Esophagus mucosa (tissue), 1 donor: Measurements from ENCODE around the gene BEND7. TPM values are rescaled to one million over a fixed set of nuclear protein-coding genes. Genes with fewer than 3 reads are reported as not detected.
"Not testable (repeated sequence)": the region's sequence is repeated elsewhere in the genome, so short reads cannot be mapped to it uniquely, and the experiment has no call there.

Experiments
- ATAC-seq: fragments of 200-7000 bp; cut with Tn5 transposase; one replicate; pipeline ENCODE4 v1.9.1; 2020
- total RNA-seq: library from RNA; stranded (reverse); gene quantifications from one replicate; pipeline ENCODE4 v1.2.4, GENCODE V29; 2023
- donor health status: DM: yes; HTN: yes; CAD: no.

Gene BEND7
- total RNA-seq, 1 donor from 2014 or later = 0.56 TPM

GRCh38 chr10:13417459-13418126 lies 111.2 kb downstream of the BEND7 start:
- no peak for ATAC-seq

GRCh38 chr10:13416760-13417159 lies 112.1 kb downstream of the BEND7 start:
- ATAC-seq = no peak

- peak; percentile 35 for ATAC-seq
Observed at GRCh38 chr10:13414855-13415254, 114.0 kb downstream of the BEND7 start.

- no peak for ATAC-seq
Observed at GRCh38 chr10:13414137-13414536, 114.7 kb downstream of the BEND7 start.

- no peak for ATAC-seq
Observed at GRCh38 chr10:13412894-13413293, 115.9 kb downstream of the BEND7 start.

GRCh38 chr10:13404791-13405190 lies 124.0 kb downstream of the BEND7 start:
- no peak for ATAC-seq

- no peak for ATAC-seq
Observed at GRCh38 chr10:13404305-13404759, 124.5 kb downstream of the BEND7 start.

GRCh38 chr10:13403426-13403825 lies 125.4 kb downstream of the BEND7 start:
- not testable (repeated sequence) for ATAC-seq

- no peak for ATAC-seq
Observed at GRCh38 chr10:13402021-13402420, 126.8 kb downstream of the BEND7 start.

GRCh38 chr10:13401142-13401541 lies 127.7 kb downstream of the BEND7 start:
- ATAC-seq = no peak

- ATAC-seq = no peak
Observed at GRCh38 chr10:13400196-13400965, 128.4 kb downstream of the BEND7 start.

- no peak for ATAC-seq
Observed at GRCh38 chr10:13399752-13400151, 129.1 kb downstream of the BEND7 start.

GRCh38 chr10:13399236-13399635 lies 129.6 kb downstream of the BEND7 start:
- no peak for ATAC-seq

GRCh38 chr10:13397052-13397451 lies 131.8 kb downstream of the BEND7 start:
- no peak for ATAC-seq

- no peak for ATAC-seq
Observed at GRCh38 chr10:13396369-13396768, 132.4 kb downstream of the BEND7 start.

- no peak for ATAC-seq
Observed at GRCh38 chr10:13395540-13395939, 133.3 kb downstream of the BEND7 start.

- ATAC-seq = no peak
Observed at GRCh38 chr10:13393640-13394039, 135.2 kb downstream of the BEND7 start.

- no peak for ATAC-seq
Observed at GRCh38 chr10:13392701-13393100, 136.1 kb downstream of the BEND7 start.

Other genes starting within 250 kb of the BEND7 start
- gene PHYH, start 228.9 kb downstream of the BEND7 start, total RNA-seq = 5.7 TPM
- 31.4 TPM for gene SEPHS1, start 180.7 kb downstream of the BEND7 start, total RNA-seq
- gene PRPF18, start 58.0 kb upstream of the BEND7 start, total RNA-seq = 12.3 TPM